SU-DHL-6 (cell line): ENCODE measurements around the gene LRRC55.

Experiments used
- H2AFZ ChIP-seq: fragments of 200-600 bp; sonication (generic); 2 replicates; pipeline ENCODE4 v1.6.1; 2014; ENCODE audit warnings: low read depth, mild to moderate bottlenecking, moderate library complexity, mixed read lengths, antibody characterized with exemption, low read length; ENCODE audit not compliant: severe bottlenecking
- H3F3A ChIP-seq: fragments of 200-600 bp; shearing (Covaris generic); 2 replicates; pipeline ENCODE4 v1.6.0; 2016; ENCODE audit warnings: antibody characterized with exemption, mild to moderate bottlenecking; ENCODE audit not compliant: insufficient read depth
- H3K27ac ChIP-seq: fragments of 200-600 bp; sonication (generic); 2 replicates; pipeline ENCODE4 v1.5.1; 2016; ENCODE audit warnings: low read depth, mild to moderate bottlenecking, low read length, moderate library complexity, mixed read lengths
- H3K27me3 ChIP-seq: fragments of 200-600 bp; sonication (generic), shearing (Covaris generic); 2 replicates; pipeline ENCODE4 v1.6.0; 2014; ENCODE audit warnings: mild to moderate bottlenecking, low read length
- H3K36me3 ChIP-seq: fragments of 200-600 bp; sonication (generic); 2 replicates; pipeline ENCODE4 v1.6.1; 2014; ENCODE audit warnings: mild to moderate bottlenecking, low read length, mixed read lengths
- H3K4me2 ChIP-seq: fragments of 300-600, 200-600 bp; shearing (Covaris generic), sonication (generic); 2 replicates; pipeline ENCODE4 v1.6.0; 2014; ENCODE audit warnings: low read length, low read depth, mild to moderate bottlenecking; ENCODE audit not compliant: poor library complexity, severe bottlenecking
- H3K4me3 ChIP-seq: fragments of 200-600 bp; sonication (generic); 2 replicates; pipeline ENCODE4 v1.5.1; 2014; ENCODE audit warnings: antibody characterized with exemption, low read length, mild to moderate bottlenecking, mixed read lengths; ENCODE audit not compliant: insufficient read depth, poor library complexity, severe bottlenecking
- H3K79me2 ChIP-seq: fragments of 200-600 bp; sonication (generic); 2 replicates; pipeline ENCODE4 v1.6.1; 2014; ENCODE audit warnings: mild to moderate bottlenecking, low read length, moderate library complexity; ENCODE audit not compliant: insufficient read depth
- H3K9ac ChIP-seq: fragments of 200-600 bp; sonication (generic); 2 replicates; pipeline ENCODE4 v1.7.0; 2014; ENCODE audit warnings: mild to moderate bottlenecking, low read length
- H3K9me2 ChIP-seq: fragments of 200-600 bp; sonication (generic); replicated peaks from 2 replicates; pipeline ENCODE4 v1.6.1; 2014; ENCODE audit warnings: low read length; ENCODE audit not compliant: insufficient read depth
- H3K9me3 ChIP-seq: fragments of 200-600 bp; sonication (generic); 2 replicates; pipeline ENCODE4 v1.6.1; 2014; ENCODE audit warnings: low read length, mixed read lengths; ENCODE audit not compliant: insufficient read depth
- H4K20me1 ChIP-seq: fragments of 200-600 bp; sonication (generic); 2 replicates; pipeline ENCODE4 v1.6.1; 2014; ENCODE audit warnings: low read depth, mild to moderate bottlenecking, antibody characterized with exemption, low read length, moderate library complexity, mixed read lengths
- CTCF ChIP-seq: fragments of 200-600 bp; sonication (generic); IDR thresholded peaks from one replicate; pipeline ENCODE4 v1.5.1; 2017; ENCODE audit warnings: antibody characterized with exemption, mild to moderate bottlenecking, low read length, moderate library complexity; ENCODE audit not compliant: insufficient read depth, poor library complexity, severe bottlenecking
- EZH2phosphoT487 ChIP-seq: fragments of 200-600 bp; sonication (generic), shearing (Covaris generic); conservative IDR thresholded peaks from 2 replicates; pipeline ENCODE4 v1.6.1; 2018; ENCODE audit warnings: mild to moderate bottlenecking, antibody characterized with exemption, low read length, moderate library complexity, mixed read lengths

The LRRC55 gene

GRCh38 chr11:57222239-57222638 is 40.5 kb downstream of the LRRC55 start:
- no peaks in the 10 kb centered on the region for H3K79me2 ChIP-seq
- no peaks in the 10 kb centered on the region for H3K9me2 ChIP-seq
- no peak overlapping the region for H3K27ac ChIP-seq
- no peaks in the 10 kb centered on the region for H3F3A ChIP-seq
- H3K9ac ChIP-seq = no peak overlapping the region
- no peak overlapping the region for H3K4me2 ChIP-seq
- no peaks in the 10 kb centered on the region for H4K20me1 ChIP-seq
- no peaks in the 10 kb centered on the region for H3K36me3 ChIP-seq
- no peaks in the 10 kb centered on the region for H3K27me3 ChIP-seq
- H3K9me3 ChIP-seq = no peaks in the 10 kb centered on the region
- TF ChIP-seq EZH2phosphoT487 = no peak
- TF ChIP-seq CTCF = no peak
- H2AFZ ChIP-seq = no peak overlapping the region
- H3K4me3 ChIP-seq = no peak overlapping the region

- Histone ChIP-seq H2AFZ (no peak overlapping the region), H3K4me2 (no peak overlapping the region), H3K9me3 (no peaks in the 10 kb centered on the region), H3K9ac (no peak overlapping the region), H3K27me3 (no peaks in the 10 kb centered on the region), H3F3A (no peaks in the 10 kb centered on the region), H3K27ac (no peak overlapping the region), H3K36me3 (no peaks in the 10 kb centered on the region), H3K79me2 (no peaks in the 10 kb centered on the region), H3K9me2 (no peaks in the 10 kb centered on the region), H4K20me1 (no peaks in the 10 kb centered on the region), H3K4me3 (no peak overlapping the region)
- TF ChIP-seq CTCF (no peak), EZH2phosphoT487 (no peak)
Measured at GRCh38 chr11:57223601-57224000, 41.8 kb downstream of the LRRC55 start.

- no peak overlapping the region for H2AFZ ChIP-seq
- H3K36me3 ChIP-seq = no peaks in the 10 kb centered on the region
- no peak overlapping the region for H3K4me2 ChIP-seq
Measured at GRCh38 chr11:57224128-57224527, 42.4 kb downstream of the LRRC55 start.

More at GRCh38 chr11:57224128-57224527, 42.4 kb downstream of the LRRC55 start:
- Histone ChIP-seq H3F3A (no peaks in the 10 kb centered on the region), H3K79me2 (no peaks in the 10 kb centered on the region), H3K27ac (no peak overlapping the region), H4K20me1 (no peaks in the 10 kb centered on the region), H3K9me3 (no peaks in the 10 kb centered on the region), H3K27me3 (no peaks in the 10 kb centered on the region), H3K4me3 (no peak overlapping the region), H3K9me2 (no peaks in the 10 kb centered on the region), H3K9ac (no peak overlapping the region)
- TF ChIP-seq EZH2phosphoT487 (no peak), CTCF (no peak)
